ENCODE results near the gene NECTIN1.

DNA sequence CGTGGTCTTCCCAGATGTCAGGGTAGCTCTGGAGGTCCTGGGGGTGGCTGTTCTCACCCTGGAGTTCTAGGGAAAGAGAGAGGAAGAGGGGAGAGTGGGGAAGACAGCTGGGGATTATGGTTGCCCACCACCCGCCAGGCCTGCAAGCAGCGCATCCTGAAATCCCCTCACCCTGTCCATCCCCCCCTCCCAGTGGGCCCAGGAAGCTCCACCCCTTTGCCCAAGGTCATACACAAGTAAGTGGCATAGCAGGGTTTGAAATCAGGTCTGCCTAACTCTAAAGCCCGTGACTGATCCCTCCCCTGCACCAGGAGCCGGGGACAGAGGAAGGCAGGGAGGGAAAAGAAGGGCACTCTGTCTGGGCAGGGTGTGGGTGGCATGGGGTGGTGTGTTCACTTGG lies 105.3 kb downstream of the NECTIN1 start:
- no peak for TF ChIP-seq CEBPB (IDR thresholded peaks at IDR 0.05; ENCODE audit: low read depth, low read length)
- TF ChIP-seq CTCF (conservative IDR thresholded peaks at IDR 0.05; ENCODE audit: low read depth, low read length) = no peak
- TF ChIP-seq POLR2A (IDR thresholded peaks at IDR 0.05; ENCODE audit: low read depth, low read length) = no peak

Measured in IMR-90 (cell line).